HG02840 (cell line): ENCODE results near the gene KIF3A.

Experiments used
- ATAC-seq: cut with Tn5 transposase; IDR thresholded peaks from one replicate; pipeline ENCODE4 v1.9.1; 2021; ENCODE audit warnings: mild to moderate bottlenecking, moderate library complexity, moderate number of reproducible peaks; ENCODE audit not compliant: unreplicated experiment, low FRiP score

KIF3A gene

DNA sequence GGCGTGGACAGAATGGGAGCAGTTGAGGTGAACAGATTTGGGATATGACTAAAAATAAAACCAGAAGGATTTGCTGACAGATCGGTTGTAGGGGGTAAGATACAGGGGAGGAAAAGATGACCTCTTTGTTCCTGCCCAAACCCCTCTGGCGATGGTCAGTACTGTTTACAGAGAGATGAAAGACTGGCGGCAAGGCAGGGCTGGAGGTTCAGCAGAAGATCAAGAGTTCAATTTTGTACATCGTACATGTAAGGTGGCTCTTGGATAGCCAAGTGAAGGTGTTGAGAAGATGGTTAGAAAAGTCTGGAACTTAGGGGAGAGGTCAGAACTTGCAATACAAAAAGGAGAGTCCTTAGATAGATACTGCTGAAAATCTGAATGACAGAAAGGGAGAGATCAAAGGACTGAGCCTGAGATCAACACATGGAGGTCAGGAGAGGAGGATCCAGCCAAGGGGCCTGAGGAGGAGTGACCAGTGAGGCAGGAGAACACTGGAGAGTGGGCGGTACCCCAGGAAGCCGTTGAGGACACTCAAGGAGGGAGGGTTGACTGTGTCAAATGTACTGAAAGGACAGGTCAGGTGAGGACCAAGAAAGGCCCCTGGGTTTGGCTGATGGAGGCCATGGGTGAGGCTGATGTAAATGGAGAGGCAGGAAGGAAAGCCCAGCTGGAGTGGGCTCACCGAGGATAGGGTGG, 56.4 kb downstream of the KIF3A start:
- ATAC-seq, result no peak

DNA sequence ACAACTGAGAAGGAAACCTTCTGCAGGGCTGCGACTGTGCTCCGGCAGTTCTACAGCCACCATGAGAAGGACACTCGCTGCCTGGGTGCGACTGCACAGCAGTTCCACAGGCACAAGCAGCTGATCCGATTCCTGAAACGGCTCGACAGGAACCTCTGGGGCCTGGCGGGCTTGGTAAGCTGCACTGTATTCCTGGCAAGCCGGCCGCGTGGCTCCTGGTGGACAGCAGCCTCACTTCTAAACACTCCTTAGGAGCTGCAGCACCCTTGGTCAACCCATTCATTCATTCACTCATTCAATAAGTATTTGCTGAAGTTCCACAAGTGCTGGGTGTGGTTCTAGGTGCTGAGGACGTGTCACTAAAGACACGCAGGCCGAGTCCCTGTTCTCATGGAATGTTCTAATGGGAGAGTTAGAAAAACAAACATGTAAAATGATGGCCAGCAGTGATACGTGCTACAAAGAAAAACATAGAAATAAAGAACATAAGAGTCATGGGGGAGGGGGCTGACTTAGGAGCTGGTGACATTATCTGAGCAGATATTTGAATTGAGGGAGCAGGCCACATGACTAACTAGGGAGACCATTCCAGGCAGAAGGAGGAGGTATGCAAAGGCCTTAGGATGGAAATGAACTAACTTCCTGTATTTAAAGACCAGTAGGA, 57.5 kb downstream of the KIF3A start:
- no peak for ATAC-seq

DNA sequence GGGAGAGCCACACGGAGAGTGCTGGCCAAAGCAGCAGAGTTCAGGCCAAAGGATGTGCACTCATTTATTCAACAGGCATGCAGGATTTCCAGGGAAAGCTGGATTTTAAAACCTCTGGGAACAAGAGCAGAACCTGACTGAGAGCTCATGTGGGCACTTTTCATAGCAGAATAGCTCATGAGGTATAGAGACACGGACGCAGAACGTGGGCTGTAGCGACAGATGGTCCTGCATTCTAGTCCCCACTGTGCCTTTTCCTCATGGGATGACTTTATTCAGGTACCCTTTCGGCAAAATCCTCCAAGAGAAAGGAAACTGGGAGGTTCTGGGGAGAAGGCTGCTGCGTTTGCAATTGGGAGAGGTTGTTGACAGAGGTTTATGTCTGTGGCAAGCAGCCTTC, 58.2 kb downstream of the KIF3A start:
- ATAC-seq, result no peak

- no peak for ATAC-seq
Observed at GRCh38 chr5:132678735-132679134, 58.6 kb downstream of the KIF3A start.

GRCh38 chr5:132677682-132678400, 59.5 kb downstream of the KIF3A start:
- no peak for ATAC-seq

DNA sequence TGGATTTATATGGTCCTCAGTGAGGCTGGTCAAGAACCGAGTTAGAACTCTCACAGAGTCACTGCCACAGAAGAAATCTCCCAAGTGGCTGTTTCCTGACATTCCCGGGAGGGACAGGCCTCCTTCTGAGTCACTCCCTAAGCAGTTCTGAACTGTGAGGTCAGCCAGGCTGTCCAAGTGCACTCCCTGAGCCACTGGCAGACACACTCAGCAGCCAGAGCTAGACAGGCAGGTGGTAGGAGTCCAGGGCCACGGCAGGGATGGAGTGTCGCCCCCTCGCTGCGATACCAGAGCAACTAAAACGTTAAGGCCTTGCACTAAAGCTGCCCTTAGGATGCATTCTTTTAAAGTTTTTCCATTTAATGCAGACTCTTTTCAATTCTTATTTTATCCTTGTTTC, 60.2 kb downstream of the KIF3A start:
- ATAC-seq, result no peak

GRCh38 chr5:132675936-132676689, 61.2 kb downstream of the KIF3A start:
- ATAC-seq, result no peak

- ATAC-seq, result peak; percentile 72
Observed at GRCh38 chr5:132674671-132675506, 62.5 kb downstream of the KIF3A start.

DNA sequence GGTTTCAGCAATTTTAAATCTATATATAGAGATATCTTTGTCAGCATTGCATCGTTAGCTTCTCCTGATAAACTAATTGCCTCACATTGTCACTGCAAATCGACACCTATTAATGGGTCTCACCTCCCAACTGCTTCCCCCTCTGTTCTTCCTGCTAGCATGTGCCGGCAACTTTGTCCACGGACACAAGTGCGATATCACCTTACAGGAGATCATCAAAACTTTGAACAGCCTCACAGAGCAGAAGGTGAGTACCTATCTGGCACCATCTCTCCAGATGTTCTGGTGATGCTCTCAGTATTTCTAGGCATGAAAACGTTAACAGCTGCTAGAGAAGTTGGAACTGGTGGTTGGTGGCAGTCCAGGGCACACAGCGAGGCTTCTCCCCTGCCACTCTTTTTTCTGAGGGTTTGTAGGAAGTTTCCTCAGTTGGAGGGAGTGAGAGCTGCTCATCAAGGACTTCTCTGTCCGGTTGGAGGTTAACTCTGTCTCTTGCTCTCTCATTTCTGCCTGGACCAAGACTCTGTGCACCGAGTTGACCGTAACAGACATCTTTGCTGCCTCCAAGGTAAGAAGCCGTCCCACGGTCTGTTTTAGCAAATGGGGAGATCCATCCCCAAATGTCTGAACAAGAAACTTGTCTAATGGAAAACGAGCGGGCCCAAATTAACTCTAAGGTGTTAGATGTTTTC, 63.3 kb downstream of the KIF3A start, which contains the start of gene IL4:
Gene IL4, plus strand, starts transcription at position 51 of the 692 bp plus-strand sequence. Its CDS starts 62 bp downstream, at position 113.
- ATAC-seq, result no peak

DNA sequence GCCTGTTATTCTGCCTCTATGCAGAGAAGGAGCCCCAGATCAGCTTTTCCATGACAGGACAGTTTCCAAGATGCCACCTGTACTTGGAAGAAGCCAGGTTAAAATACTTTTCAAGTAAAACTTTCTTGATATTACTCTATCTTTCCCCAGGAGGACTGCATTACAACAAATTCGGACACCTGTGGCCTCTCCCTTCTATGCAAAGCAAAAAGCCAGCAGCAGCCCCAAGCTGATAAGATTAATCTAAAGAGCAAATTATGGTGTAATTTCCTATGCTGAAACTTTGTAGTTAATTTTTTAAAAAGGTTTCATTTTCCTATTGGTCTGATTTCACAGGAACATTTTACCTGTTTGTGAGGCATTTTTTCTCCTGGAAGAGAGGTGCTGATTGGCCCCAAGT, 63.9 kb downstream of the KIF3A start:
- ATAC-seq, result no peak

GRCh38 chr5:132671000-132671399, 66.3 kb downstream of the KIF3A start:
- no peak for ATAC-seq

- ATAC-seq, result no peak
Observed at GRCh38 chr5:132669966-132670882, 67.1 kb downstream of the KIF3A start.

GRCh38 chr5:132669455-132669820, 67.9 kb downstream of the KIF3A start:
- ATAC-seq, result no peak

DNA sequence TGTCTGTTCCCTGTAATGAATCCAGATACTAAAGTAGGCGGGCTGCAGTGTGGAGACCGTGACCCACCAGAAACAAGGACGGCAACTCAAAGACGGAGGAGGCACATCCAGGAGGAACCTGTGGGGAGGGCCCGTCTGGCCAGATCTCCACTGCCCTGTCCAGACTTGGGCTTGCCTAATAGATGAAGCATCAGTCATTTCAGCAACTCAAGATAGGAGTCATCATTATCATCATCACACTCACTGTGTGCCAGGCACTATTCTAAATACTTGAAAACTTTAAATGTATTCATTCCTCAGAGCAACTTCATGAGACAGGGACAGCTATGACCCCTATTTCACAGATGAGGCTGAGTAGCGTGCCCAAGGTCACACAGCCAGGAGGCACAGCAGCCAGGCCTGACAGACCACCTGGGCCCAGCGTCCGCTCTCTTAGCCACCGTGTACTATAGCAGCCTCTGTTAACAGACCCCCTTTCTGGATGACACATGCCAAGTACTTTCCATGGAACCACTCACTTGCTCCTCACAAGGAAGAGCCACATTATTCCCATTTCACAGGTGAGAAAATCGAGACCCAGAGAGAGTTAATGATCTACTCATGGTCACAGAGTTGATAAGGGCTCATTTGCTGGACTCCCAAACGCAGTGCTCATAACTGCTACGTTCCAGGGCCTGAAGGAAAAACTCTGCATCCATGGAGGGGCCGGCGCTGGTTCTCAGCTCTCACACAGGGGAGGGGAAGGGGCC, 68.5 kb downstream of the KIF3A start:
- no peak for ATAC-seq

GRCh38 chr5:132667761-132668705, 69.3 kb downstream of the KIF3A start:
- no peak for ATAC-seq

GRCh38 chr5:132667309-132667708, 70.0 kb downstream of the KIF3A start:
- ATAC-seq, result no peak
